ENCODE results near the gene CATSPER1.

DNA sequence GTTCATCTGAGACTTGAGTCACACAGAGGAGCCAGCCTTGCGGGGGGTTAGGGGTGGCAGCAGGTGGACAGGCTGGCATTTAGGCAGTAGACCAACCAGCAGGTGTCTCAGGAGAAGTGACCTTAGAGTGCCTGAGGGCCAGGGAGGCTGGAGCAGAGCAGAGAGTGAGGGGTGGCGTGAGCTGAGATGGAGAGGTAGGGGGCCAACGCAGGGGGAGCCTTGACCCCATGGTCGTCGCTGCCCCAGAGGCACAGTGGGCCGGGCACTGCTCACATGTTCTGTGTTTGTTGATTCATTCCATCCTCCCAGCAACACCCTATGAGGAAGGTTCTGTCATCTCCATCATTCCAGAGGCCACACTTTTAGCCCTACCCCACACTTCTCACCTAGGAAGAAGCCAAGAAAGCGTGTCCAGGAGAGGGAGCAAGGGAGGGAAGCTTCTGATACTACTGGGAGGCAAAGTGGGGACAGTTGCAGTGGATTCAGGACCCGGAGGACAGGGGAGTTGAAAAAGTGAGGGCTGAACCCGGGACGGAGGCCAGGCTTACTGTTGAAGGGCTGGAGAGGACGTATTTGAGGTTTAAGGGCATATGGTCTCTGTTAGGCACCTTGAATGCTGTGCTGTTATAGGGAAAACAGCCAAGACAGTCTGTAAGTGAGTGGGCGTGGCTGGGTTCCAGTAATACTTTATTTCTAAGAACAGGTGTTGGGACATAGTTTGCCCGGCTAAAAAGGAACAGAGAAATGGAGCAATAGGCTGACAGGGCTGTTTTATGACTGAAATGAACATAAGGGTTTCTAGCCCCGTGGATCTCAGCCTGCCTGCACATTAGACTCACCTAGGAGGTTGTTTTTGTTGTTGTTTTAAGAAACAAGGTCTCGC is 57.4 kb downstream of the CATSPER1 start:
- TF ChIP-seq POLR2AphosphoS5 (IDR thresholded peaks at IDR 0.05): no peak
- TF ChIP-seq, protein P1, sequence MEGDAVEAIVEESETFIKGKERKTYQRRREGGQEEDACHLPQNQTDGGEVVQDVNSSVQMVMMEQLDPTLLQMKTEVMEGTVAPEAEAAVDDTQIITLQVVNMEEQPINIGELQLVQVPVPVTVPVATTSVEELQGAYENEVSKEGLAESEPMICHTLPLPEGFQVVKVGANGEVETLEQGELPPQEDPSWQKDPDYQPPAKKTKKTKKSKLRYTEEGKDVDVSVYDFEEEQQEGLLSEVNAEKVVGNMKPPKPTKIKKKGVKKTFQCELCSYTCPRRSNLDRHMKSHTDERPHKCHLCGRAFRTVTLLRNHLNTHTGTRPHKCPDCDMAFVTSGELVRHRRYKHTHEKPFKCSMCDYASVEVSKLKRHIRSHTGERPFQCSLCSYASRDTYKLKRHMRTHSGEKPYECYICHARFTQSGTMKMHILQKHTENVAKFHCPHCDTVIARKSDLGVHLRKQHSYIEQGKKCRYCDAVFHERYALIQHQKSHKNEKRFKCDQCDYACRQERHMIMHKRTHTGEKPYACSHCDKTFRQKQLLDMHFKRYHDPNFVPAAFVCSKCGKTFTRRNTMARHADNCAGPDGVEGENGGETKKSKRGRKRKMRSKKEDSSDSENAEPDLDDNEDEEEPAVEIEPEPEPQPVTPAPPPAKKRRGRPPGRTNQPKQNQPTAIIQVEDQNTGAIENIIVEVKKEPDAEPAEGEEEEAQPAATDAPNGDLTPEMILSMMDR (IDR thresholded peaks at IDR 0.05): no peak
- TF ChIP-seq EP300 (IDR thresholded peaks at IDR 0.05): no peak
- no peak for TF ChIP-seq POLR2A (IDR thresholded peaks at IDR 0.05)

Measured in gastroesophageal sphincter (tissue), 3 donors.